ENCODE measurements around the gene PLA2G4D. TPM values are rescaled to one million over a fixed set of nuclear protein-coding genes. Genes with fewer than 3 reads are reported as not detected.

PLA2G4D gene
- polyA plus RNA-seq, 2 of the 4 experiments (the other 2 are of a cell fraction): not detected

DNA sequence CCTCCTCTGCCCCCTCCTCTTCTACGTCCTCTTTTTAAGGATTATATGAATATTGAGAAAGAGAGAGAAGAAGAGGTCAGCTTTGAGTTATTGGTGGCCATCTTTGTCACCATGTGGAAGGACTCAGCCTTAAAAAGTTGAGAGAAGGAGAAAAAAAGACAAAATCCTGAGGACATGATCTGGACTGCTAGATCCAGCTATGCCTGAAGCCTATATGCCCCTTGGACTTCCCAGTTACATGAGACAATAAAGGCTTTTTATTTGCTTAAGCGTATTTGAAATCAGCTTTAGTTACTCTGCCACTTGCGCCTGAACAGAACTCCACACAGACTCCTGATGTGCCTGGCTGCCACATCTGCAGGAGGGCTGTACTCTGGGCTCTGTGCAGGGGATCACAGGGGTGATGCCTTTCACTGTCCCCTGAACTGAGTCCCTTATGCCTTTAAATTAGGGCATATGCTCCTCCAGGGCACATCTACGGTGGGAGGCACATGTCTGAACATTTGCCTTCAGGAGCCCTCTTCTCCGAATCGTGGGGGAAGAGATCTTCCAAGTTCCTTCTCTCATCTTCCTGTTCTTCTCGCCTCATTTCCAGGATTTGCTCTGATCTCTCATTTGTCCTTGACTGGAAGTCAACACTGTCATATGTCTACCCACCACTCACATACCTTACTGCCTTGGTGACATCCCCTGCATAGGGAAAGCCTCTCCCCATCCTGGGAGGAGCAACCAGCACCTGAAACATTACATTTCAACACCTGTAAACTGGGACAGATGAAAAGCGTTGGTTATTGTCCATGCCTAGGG is 59.5 kb downstream of the PLA2G4D start:
- POLR2A ChIA-PET: no interaction called here
- Histone ChIP-seq H3K27ac (peak overlapping the region in 1 of 2 experiments; percentile 26; a peak in 1 of 6 replicates), H3K4me3 (no peak overlapping the region), H3K9me3 (no peaks in the 10 kb centered on the region), H3K4me2 (no peak overlapping the region), H3K4me1 (peaks cover 6% of the 10 kb centered on the region; the same call in 1 of the 3 replicates)
- TF ChIP-seq MAZ (IDR thresholded peaks at IDR 0.05; ENCODE audit: borderline replicate concordance, low read depth, low read length) (no peak), BHLHE40 (IDR thresholded peaks at IDR 0.05; ENCODE audit: low read depth, low read length) (no peak), NR3C1 (IDR thresholded peaks at IDR 0.05) (no peak), ZNF302 (CRISPR knock-in tag; IDR thresholded peaks at IDR 0.05) (no peak), EHMT2 (IDR thresholded peaks at IDR 0.05; ENCODE audit: low read depth) (no peak), CHD2 (IDR thresholded peaks at IDR 0.05; ENCODE audit: low read length, partially characterized antibody) (no peak), FOSL2 (IDR thresholded peaks at IDR 0.05) (no peak), FOSL2 (CRISPR knock-in tag; IDR thresholded peaks at IDR 0.05) (no peak), SREBF2 (IDR thresholded peaks at IDR 0.05) (no peak), ZFP36 (IDR thresholded peaks at IDR 0.05; ENCODE audit: borderline replicate concordance, partially characterized antibody) (no peak), FOSB (CRISPR knock-in tag; IDR thresholded peaks at IDR 0.05) (no peak), ZC3H11A (IDR thresholded peaks at IDR 0.05) (no peak), ZSCAN20 (CRISPR knock-in tag; IDR thresholded peaks at IDR 0.05) (no peak), RAD21 (conservative IDR thresholded peaks at IDR 0.05 in 1 of 2, IDR thresholded peaks at IDR 0.05 in 1 of 2) (no peak), RFX5 (IDR thresholded peaks at IDR 0.05) (no peak), EP300 (IDR thresholded peaks at IDR 0.05) (no peak), HOXA7 (CRISPR knock-in tag; IDR thresholded peaks at IDR 0.05) (no peak), KDM1A (IDR thresholded peaks at IDR 0.05; ENCODE audit: low read depth) (no peak)
- TF ChIP-seq, protein P1, sequence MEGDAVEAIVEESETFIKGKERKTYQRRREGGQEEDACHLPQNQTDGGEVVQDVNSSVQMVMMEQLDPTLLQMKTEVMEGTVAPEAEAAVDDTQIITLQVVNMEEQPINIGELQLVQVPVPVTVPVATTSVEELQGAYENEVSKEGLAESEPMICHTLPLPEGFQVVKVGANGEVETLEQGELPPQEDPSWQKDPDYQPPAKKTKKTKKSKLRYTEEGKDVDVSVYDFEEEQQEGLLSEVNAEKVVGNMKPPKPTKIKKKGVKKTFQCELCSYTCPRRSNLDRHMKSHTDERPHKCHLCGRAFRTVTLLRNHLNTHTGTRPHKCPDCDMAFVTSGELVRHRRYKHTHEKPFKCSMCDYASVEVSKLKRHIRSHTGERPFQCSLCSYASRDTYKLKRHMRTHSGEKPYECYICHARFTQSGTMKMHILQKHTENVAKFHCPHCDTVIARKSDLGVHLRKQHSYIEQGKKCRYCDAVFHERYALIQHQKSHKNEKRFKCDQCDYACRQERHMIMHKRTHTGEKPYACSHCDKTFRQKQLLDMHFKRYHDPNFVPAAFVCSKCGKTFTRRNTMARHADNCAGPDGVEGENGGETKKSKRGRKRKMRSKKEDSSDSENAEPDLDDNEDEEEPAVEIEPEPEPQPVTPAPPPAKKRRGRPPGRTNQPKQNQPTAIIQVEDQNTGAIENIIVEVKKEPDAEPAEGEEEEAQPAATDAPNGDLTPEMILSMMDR (IDR thresholded peaks at IDR 0.05): no peak
- TF ChIP-seq, protein P2, sequence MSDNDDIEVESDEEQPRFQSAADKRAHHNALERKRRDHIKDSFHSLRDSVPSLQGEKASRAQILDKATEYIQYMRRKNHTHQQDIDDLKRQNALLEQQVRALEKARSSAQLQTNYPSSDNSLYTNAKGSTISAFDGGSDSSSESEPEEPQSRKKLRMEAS (IDR thresholded peaks at IDR 0.05): no peak
- CTCF ChIA-PET: interaction anchor here (0.6 kb wide), 1 partner anchor 23 kb away, joined by 3 read pairs; no protein-coding TSS in a partner anchor
- WGBS (ENCODE audit: missing lambda C conversion rate): 64% methylated on average over 8 of the region's 8 CpGs
- FAIRE-seq: no peak
- ATAC-seq: 0 out of 6 replicates have a peak, but pooled peaks of 1 of the 2 experiments have one; percentile 24
- no peak for DNase-seq (ENCODE audit: low read depth in 1 of 2, low spot score in 1 of 2)

DNA sequence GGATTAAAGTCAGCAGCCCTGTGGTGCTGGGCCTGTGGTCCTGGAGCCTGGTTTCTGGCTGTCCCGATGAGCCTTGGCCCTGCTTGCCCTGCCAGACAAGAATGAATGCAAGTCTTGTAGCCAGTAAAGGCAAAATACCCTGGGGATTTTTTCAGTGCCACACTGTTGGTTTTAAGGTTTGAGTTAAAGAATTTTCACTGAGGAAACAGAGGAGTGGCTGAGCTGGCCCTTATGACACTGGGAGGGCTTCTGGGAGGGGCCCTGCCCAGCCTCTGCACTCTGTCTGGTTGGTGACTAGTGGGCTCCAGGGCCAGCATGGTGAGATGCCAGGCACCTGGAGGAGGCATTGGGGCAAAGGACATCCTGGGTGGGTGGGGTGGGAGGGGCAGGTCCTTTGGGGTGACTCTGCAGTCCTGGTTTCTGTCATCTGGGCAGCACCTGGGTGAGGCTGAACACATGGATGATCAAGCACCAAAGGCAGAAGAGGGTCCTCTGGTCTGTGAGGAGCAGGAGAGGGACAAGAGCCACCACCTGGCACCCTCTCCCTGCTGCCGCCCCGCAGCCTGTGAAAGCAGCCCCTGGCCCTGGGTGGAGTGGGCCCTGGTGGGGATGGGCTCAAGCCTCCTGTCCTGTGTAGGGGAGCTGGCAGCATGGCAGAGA is 61.0 kb downstream of the PLA2G4D start:
- no peak for ATAC-seq
- FAIRE-seq: no peak
- Histone ChIP-seq H3K4me1 (peaks cover 6% of the 10 kb centered on the region; the same call in 1 of the 3 replicates), H3K27ac (no peak overlapping the region), H3K9me3 (no peaks in the 10 kb centered on the region), H3K4me3 (no peak overlapping the region), H3K4me2 (no peak overlapping the region)
- POLR2A ChIA-PET: no interaction called here
- CTCF ChIA-PET: no interaction called here
- no peak for DNase-seq (ENCODE audit: low read depth in 1 of 2, low spot score in 1 of 2)
- 50% methylated on average over 1 of the region's 3 CpGs for WGBS (ENCODE audit: missing lambda C conversion rate)
- TF ChIP-seq CEBPB (IDR thresholded peaks at IDR 0.05) (no peak), FOXS1 (CRISPR knock-in tag; IDR thresholded peaks at IDR 0.05) (no peak), SMC3 (IDR thresholded peaks at IDR 0.05) (no peak), CBX2 (IDR thresholded peaks at IDR 0.05; ENCODE audit: borderline replicate concordance, low read depth) (no peak), MAFK (IDR thresholded peaks at IDR 0.05; ENCODE audit: partially characterized antibody) (no peak), RFX5 (IDR thresholded peaks at IDR 0.05) (no peak), TP53 (CRISPR knock-in tag; IDR thresholded peaks at IDR 0.05) (no peak), NR3C1 (IDR thresholded peaks at IDR 0.05) (no peak), HOXB5 (CRISPR knock-in tag; IDR thresholded peaks at IDR 0.05) (no peak), CHD2 (IDR thresholded peaks at IDR 0.05; ENCODE audit: low read length, partially characterized antibody) (no peak), HEYL (CRISPR knock-in tag; IDR thresholded peaks at IDR 0.05) (no peak), HDAC2 (IDR thresholded peaks at IDR 0.05) (no peak)
- TF ChIP-seq, protein P3, sequence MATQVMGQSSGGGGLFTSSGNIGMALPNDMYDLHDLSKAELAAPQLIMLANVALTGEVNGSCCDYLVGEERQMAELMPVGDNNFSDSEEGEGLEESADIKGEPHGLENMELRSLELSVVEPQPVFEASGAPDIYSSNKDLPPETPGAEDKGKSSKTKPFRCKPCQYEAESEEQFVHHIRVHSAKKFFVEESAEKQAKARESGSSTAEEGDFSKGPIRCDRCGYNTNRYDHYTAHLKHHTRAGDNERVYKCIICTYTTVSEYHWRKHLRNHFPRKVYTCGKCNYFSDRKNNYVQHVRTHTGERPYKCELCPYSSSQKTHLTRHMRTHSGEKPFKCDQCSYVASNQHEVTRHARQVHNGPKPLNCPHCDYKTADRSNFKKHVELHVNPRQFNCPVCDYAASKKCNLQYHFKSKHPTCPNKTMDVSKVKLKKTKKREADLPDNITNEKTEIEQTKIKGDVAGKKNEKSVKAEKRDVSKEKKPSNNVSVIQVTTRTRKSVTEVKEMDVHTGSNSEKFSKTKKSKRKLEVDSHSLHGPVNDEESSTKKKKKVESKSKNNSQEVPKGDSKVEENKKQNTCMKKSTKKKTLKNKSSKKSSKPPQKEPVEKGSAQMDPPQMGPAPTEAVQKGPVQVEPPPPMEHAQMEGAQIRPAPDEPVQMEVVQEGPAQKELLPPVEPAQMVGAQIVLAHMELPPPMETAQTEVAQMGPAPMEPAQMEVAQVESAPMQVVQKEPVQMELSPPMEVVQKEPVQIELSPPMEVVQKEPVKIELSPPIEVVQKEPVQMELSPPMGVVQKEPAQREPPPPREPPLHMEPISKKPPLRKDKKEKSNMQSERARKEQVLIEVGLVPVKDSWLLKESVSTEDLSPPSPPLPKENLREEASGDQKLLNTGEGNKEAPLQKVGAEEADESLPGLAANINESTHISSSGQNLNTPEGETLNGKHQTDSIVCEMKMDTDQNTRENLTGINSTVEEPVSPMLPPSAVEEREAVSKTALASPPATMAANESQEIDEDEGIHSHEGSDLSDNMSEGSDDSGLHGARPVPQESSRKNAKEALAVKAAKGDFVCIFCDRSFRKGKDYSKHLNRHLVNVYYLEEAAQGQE (IDR thresholded peaks at IDR 0.05): no peak
- TF ChIP-seq, protein P4, sequence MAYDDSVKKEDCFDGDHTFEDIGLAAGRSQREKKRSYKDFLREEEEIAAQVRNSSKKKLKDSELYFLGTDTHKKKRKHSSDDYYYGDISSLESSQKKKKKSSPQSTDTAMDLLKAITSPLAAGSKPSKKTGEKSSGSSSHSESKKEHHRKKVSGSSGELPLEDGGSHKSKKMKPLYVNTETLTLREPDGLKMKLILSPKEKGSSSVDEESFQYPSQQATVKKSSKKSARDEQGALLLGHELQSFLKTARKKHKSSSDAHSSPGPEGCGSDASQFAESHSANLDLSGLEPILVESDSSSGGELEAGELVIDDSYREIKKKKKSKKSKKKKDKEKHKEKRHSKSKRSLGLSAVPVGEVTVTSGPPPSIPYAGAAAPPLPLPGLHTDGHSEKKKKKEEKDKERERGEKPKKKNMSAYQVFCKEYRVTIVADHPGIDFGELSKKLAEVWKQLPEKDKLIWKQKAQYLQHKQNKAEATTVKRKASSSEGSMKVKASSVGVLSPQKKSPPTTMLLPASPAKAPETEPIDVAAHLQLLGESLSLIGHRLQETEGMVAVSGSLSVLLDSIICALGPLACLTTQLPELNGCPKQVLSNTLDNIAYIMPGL (CRISPR knock-in tag; IDR thresholded peaks at IDR 0.05; ENCODE audit: borderline replicate concordance): no peak

Data from A549 (cell line).